Spleen (tissue), 11 donors: ENCODE results near the gene TNFAIP3. TPM values are rescaled to one million over a fixed set of nuclear protein-coding genes. Genes with fewer than 3 reads are reported as not detected.
"Not testable (repeated sequence)": the region's sequence is repeated elsewhere in the genome, so short reads cannot be mapped to it uniquely, and the experiment has no call there.

ENCODE experiments used
- DNase-seq: peaks from one replicate; pipeline ENCODE4 v3.0.0-alpha.2; 2020
- H3K27ac ChIP-seq, 8 donors: fragments of 200-600 bp; sonication (generic) in 7 of 8; 1 replicate in 4 of 8; 2 replicates in 4 of 8; pipeline versions ENCODE4 v1.5.0 to v1.8.0; 2016 to 2021; ENCODE audit warnings: inconsistent platforms in 4 of 8, mild to moderate bottlenecking in 4 of 8, moderate library complexity in 1 of 8
- H3K27me3 ChIP-seq, 7 donors: fragments of 200-600 bp; sonication (generic) in 6 of 7; replicated peaks in 1 of 7; 1 replicate in 4 of 7; 2 replicates in 3 of 7; pipeline versions ENCODE4 v1.5.0 to v1.8.0; 2016 to 2021; ENCODE audit warnings: inconsistent platforms in 3 of 7, mild to moderate bottlenecking in 1 of 7
- H3K36me3 ChIP-seq, 6 donors: fragments of 200-600 bp; sonication (generic) in 5 of 6; 1 replicate in 4 of 6; 2 replicates in 2 of 6; pipeline versions ENCODE4 v1.5.0 to v1.8.0; 2016 to 2021; ENCODE audit warnings: inconsistent platforms in 2 of 6
- H3K4me1 ChIP-seq, 6 donors: fragments of 200-600 bp; sonication (generic) in 5 of 6; 1 replicate in 3 of 6; 2 replicates in 3 of 6; pipeline versions ENCODE4 v1.5.0 to v1.8.0; 2016 to 2021; ENCODE audit warnings: inconsistent platforms in 3 of 6
- H3K4me3 ChIP-seq, 8 donors: fragments of 200-600 bp; sonication (generic) in 7 of 8; 1 replicate in 4 of 8; 2 replicates in 4 of 8; pipeline versions ENCODE4 v1.5.0 to v1.8.0; 2016 to 2021; ENCODE audit warnings: inconsistent platforms in 4 of 8, mild to moderate bottlenecking in 4 of 8, moderate library complexity in 2 of 8
- H3K9me3 ChIP-seq, 8 donors: fragments of 200-600 bp; sonication (generic) in 7 of 8; 1 replicate in 4 of 8; 2 replicates in 4 of 8; pipeline versions ENCODE4 v1.5.0 to v1.8.0; 2016 to 2021; ENCODE audit warnings: inconsistent platforms in 4 of 8
- POLR2A ChIP-seq, 3 donors: fragments of 450-650 bp; IDR thresholded peaks; one replicate each; pipeline ENCODE4 v1.5.1; 2017; ENCODE audit warnings: antibody characterized with exemption in 3 of 3, mild to moderate bottlenecking in 1 of 3
- POLR2AphosphoS5 ChIP-seq, 3 donors: sonication (generic); formaldehyde crosslinking; IDR thresholded peaks; one replicate each; pipeline ENCODE4 v1.5.1; 2017; ENCODE audit warnings: antibody characterized with exemption in 3 of 3
- WGBS, 5 donors: extraction: QIAGEN DNeasy Blood & Tissue Kit in 3 of 5; methylation state at CpG; one replicate each; pipeline versions ENCODE4 v1.1.5 to v1.1.7; 2013 to 2018; 5-methylcytosine and 5-hydroxymethylcytosine counted together
- intact Hi-C: fragments of 100-400 bp; cut with DNase I; formaldehyde crosslinking; loops from one replicate; pipeline ENCODE4 v1.15.0; 2023; ENCODE audit warnings: low total_unique reads
- polyA plus RNA-seq, 3 donors: library from polyadenylated mRNA; stranded (reverse); fragments of 200-250 nt; gene quantifications; one replicate each; pipeline ENCODE4 v1.2.1, GENCODE V29; 2013
- total RNA-seq, 7 donors: library from RNA; depleted of rRNA in 3 of 7; stranded (reverse); fragments of >200 nt in 3 of 7; fragmentation: NEBNext Ultra II Directional in 4 of 7; extraction: Animal tissue kit (Norgen Biotek cat#: 25700) in 4 of 7; gene quantifications; one replicate each; pipeline versions ENCODE4 v1.1.0 to v1.2.1, GENCODE V29; 2016 to 2021
- TF ChIP-seq, protein P1 (sequence below), 11 experiments: fragments of 200-600 bp in 7 of 11; fragments of 450-650 bp in 4 of 11; sonication (generic) in 4 of 11; IDR thresholded peaks in 8 of 11; conservative IDR thresholded peaks in 3 of 11; 1 replicate in 7 of 11; 2 replicates in 4 of 11; pipeline versions ENCODE4 v1.4.0 to v1.8.0; 2016 to 2021; ENCODE audit warnings: antibody characterized with exemption in 11 of 11, inconsistent platforms in 4 of 11, mild to moderate bottlenecking in 1 of 11
- donor health status: healthy with polysubstance abuse.
- donor health status: DM: no; HTN: no; CAD: no; lungs with moderate emphysema.
- donor health status: DM: no; HTN: no; CAD: no.
- donor health status: Bipolar disorder and iron deficiency.
- donor health status: healthy.
- donor health status: DM: no; HTN: no; CAD: no.
- donor health status: DM: yes; HTN: yes; CAD: no.

Gene TNFAIP3
- total and polyA plus RNA-seq, 10 donors, result 23.2 to 133 (median 51.7) TPM

DNA sequence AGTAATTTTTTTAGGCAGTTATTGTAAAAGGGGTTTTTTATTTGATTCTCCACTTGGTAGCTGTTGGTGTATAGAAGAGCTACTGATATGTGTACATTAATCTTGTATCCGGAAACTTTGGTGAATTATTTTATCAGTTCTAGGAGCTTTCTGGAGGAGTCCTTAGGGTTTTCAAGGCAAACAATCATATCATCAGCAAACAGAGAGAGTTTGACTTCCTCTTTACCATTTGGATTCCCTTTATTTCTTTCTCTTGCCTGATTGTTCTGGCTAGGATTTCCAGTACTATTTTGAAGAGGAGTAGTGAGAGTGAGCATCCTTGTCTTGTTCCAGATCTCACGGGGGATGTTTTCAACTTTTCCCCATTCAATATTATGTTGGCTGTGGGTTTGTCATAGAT is 28.0 kb upstream of the TNFAIP3 start:
- TF ChIP-seq, protein P1, sequence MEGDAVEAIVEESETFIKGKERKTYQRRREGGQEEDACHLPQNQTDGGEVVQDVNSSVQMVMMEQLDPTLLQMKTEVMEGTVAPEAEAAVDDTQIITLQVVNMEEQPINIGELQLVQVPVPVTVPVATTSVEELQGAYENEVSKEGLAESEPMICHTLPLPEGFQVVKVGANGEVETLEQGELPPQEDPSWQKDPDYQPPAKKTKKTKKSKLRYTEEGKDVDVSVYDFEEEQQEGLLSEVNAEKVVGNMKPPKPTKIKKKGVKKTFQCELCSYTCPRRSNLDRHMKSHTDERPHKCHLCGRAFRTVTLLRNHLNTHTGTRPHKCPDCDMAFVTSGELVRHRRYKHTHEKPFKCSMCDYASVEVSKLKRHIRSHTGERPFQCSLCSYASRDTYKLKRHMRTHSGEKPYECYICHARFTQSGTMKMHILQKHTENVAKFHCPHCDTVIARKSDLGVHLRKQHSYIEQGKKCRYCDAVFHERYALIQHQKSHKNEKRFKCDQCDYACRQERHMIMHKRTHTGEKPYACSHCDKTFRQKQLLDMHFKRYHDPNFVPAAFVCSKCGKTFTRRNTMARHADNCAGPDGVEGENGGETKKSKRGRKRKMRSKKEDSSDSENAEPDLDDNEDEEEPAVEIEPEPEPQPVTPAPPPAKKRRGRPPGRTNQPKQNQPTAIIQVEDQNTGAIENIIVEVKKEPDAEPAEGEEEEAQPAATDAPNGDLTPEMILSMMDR (IDR thresholded peaks at IDR 0.05 in 8 of 11, conservative IDR thresholded peaks at IDR 0.05 in 3 of 11), result no peak
- TF ChIP-seq POLR2AphosphoS5 (IDR thresholded peaks at IDR 0.05) (no peak), POLR2A (IDR thresholded peaks at IDR 0.05) (no peak)
- 55 to 92% (median 84%) methylated on average over 2 of the region's 2 CpGs for WGBS, 5 donors
- intact Hi-C loops, result no loop called here

DNA sequence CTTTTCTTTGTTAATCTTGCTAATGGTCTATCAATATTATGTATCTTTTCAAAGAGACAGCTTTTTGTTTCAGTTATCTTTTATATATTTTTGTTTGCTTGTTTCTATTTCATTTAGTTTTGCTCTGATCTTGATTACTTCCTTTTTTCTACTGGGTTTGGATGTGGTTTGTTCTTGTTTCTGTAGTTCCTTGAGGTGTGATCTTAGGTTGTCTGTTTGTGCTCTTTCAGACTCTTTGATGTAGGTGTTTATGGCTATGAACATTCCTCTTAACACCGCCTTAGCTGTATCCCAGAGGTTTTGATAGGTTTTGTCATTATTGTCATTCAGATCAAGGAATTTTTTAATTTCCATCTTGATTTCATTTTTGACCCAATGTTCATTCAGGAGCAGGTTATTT is 26.8 kb upstream of the TNFAIP3 start:
- TF ChIP-seq POLR2AphosphoS5 (IDR thresholded peaks at IDR 0.05) (no peak), POLR2A (IDR thresholded peaks at IDR 0.05) (no peak)
- TF ChIP-seq, protein P1 (IDR thresholded peaks at IDR 0.05 in 8 of 11, conservative IDR thresholded peaks at IDR 0.05 in 3 of 11), result no peak
- no peak overlapping the region for H3K4me3 ChIP-seq
- H3K27me3 ChIP-seq, result no peaks in the 10 kb centered on the region
- intact Hi-C loops, result no loop called here
- H3K4me1 ChIP-seq, result peaks cover 0 to under 1% (median 0%) of the 10 kb centered on the region in 6 donors
- H3K27ac ChIP-seq, result no peak overlapping the region
- no peaks in the 10 kb centered on the region for H3K36me3 ChIP-seq
- peaks cover 0 to 41% (median 23%) of the 10 kb centered on the region in 8 donors for H3K9me3 ChIP-seq
- WGBS, 5 donors, result 90 to 97% (median 95%) methylated on average over 1 of the region's 1 CpG
- DNase-seq, result no peak

More for the DNA sequence above, 28.0 kb upstream of the TNFAIP3 start:
- H3K9me3 ChIP-seq, result peaks cover 0 to 43% (median 24%) of the 10 kb centered on the region in 8 donors
- DNase-seq, result no peak
- no peak overlapping the region for H3K4me3 ChIP-seq
- H3K36me3 ChIP-seq, result no peaks in the 10 kb centered on the region
- no peak overlapping the region for H3K27ac ChIP-seq
- no peaks in the 10 kb centered on the region for H3K4me1 ChIP-seq
- no peaks in the 10 kb centered on the region for H3K27me3 ChIP-seq

DNA sequence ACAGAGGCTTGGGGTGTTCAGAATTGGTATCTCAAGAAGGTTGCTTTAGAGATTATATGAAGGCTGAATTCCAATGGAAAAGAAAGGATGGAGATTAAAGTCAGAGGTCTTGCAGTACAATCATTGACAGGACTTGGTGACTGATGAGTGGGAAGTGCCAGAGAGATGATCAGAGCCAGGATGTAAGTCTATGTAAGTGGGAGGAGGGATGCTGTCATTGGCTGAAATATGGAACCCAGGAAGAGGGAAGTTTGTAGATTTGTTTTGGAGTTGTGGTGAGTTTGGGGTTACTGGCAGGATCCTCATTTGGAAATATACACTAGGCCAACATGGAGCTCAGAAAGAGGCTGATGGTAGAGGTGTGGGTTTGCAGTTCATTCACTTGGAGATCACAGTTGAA is 23.8 kb upstream of the TNFAIP3 start:
- intact Hi-C loops, result no loop called here
- Histone ChIP-seq H3K9me3 (peaks cover 0 to 33% (median 19%) of the 10 kb centered on the region in 8 donors), H3K27ac (no peak overlapping the region), H3K4me1 (peaks cover 0 to 24% (median 4%) of the 10 kb centered on the region in 6 donors), H3K27me3 (no peaks in the 10 kb centered on the region), H3K4me3 (no peak overlapping the region), H3K36me3 (no peaks in the 10 kb centered on the region)
- DNase-seq, result no peak
- TF ChIP-seq, protein P1 (IDR thresholded peaks at IDR 0.05 in 8 of 11, conservative IDR thresholded peaks at IDR 0.05 in 3 of 11), result no peak
- TF ChIP-seq POLR2A (IDR thresholded peaks at IDR 0.05) (no peak), POLR2AphosphoS5 (IDR thresholded peaks at IDR 0.05) (no peak)

DNA sequence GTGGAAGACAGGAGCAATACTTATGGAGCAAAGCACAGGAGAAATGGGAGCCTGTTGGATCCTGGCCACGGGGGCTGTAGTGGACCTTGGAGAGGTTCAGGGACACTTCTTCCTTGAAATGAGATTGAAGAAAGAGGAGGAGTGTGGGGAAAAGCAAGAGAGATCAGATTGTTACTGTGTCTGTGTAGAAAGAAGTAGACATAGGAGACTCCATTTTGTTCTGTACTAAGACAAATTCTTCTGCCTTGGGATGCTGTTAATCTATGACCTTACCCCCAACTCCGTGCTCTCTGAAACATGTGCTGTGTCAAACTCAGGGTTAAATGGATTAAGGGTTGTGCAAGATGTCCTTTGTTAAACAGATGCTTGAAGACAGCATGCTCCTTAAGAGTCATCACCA is 22.7 kb upstream of the TNFAIP3 start:
- H3K27ac ChIP-seq, intact Hi-C loops, DNase-seq, H3K36me3 ChIP-seq, H3K27me3 ChIP-seq, H3K4me3 ChIP-seq: not testable (repeated sequence)
- 74 to 86% (median 81%) methylated on average over 2 of the region's 2 CpGs for WGBS, 5 donors
- H3K4me1 ChIP-seq, result peaks cover 0 to 29% (median 5%) of the 10 kb centered on the region in 6 donors
- peaks cover 0 to 22% (median 15%) of the 10 kb centered on the region in 8 donors for H3K9me3 ChIP-seq

DNA sequence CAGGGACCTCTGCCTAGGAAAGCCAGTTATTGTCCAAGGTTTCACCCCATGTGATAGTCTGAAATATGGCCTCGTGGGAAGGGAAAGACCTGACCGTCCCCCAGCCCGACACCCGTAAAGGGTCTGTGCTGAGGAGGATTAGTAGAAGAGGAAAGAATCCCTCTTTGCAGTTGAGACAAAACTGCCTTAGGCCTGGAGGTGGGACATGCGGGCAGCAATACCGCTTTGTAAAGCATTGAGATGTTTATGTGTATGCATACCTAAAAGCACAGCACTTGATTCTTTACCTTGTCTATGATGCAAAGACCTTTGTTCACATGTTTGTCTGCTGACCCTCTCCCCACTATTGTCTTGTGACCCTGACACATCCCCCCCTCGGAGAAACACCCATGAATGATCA is 22.3 kb upstream of the TNFAIP3 start:
- intact Hi-C loops, H3K36me3 ChIP-seq: not testable (repeated sequence)
- 81 to 92% (median 83%) methylated on average over 7 of the region's 7 CpGs for WGBS, 5 donors

More for the DNA sequence above, 22.3 kb upstream of the TNFAIP3 start:
- Histone ChIP-seq H3K9me3 (peaks cover 0 to 21% (median 14%) of the 10 kb centered on the region in 8 donors), H3K4me1 (peaks cover 0 to 33% (median 6%) of the 10 kb centered on the region in 6 donors)
- DNase-seq, H3K27me3 ChIP-seq, H3K27ac ChIP-seq, H3K4me3 ChIP-seq: not testable (repeated sequence)
